A549 (cell line): Measurements from ENCODE around the gene S1PR4.

ENCODE experiments used
- BHLHE40 ChIP-seq: IDR thresholded peaks from 2 replicates; pipeline ENCODE4 v1.6.1; 2012; ENCODE audit warnings: low read depth, low read length, inconsistent platforms
- CEBPB ChIP-seq, 2 experiments: fragments of >200 bp in 1 of 2; sonication (Bioruptor Twin) in 1 of 2; formaldehyde crosslinking in 1 of 2; IDR thresholded peaks; 2 replicates each; pipeline ENCODE4 v1.6.1; 2012 to 2016
- CTCF ChIP-seq: fragments of >200 bp; sonication (Bioruptor Twin); formaldehyde crosslinking; IDR thresholded peaks from 3 replicates; pipeline ENCODE4 v1.5.1; 2016
- ESRRA ChIP-seq: fragments of 150-350 bp; IDR thresholded peaks from 2 replicates; pipeline ENCODE4 v1.6.1; 2014; ENCODE audit warnings: mild to moderate bottlenecking, low read length, borderline replicate concordance
- MAFK ChIP-seq: fragments of 450-650 bp; IDR thresholded peaks from 2 replicates; pipeline ENCODE4 v1.6.1; 2014; ENCODE audit not compliant: partially characterized antibody
- MAZ ChIP-seq: fragments of 150-350 bp; IDR thresholded peaks from 2 replicates; pipeline ENCODE4 v1.6.1; 2014; ENCODE audit warnings: antibody characterized with exemption, low read depth, low read length, borderline replicate concordance
- MYC ChIP-seq: IDR thresholded peaks from 2 replicates; pipeline ENCODE4 v1.6.1; 2012; ENCODE audit warnings: mild to moderate bottlenecking, inconsistent platforms, low read length, improper control_type of control experiment, borderline replicate concordance
- POLR2A ChIP-seq: IDR thresholded peaks from 2 replicates; pipeline ENCODE4 v1.6.1; 2012; ENCODE audit warnings: mild to moderate bottlenecking, low read length
- REST ChIP-seq: fragments of 200-600 bp; sonication (generic); IDR thresholded peaks from 2 replicates; pipeline ENCODE4 v1.6.1; 2016; ENCODE audit warnings: antibody characterized with exemption, mild to moderate bottlenecking, moderate library complexity
- RFX5 ChIP-seq: fragments of 450-650 bp; IDR thresholded peaks from 2 replicates; pipeline ENCODE4 v1.7.1; 2014; ENCODE audit warnings: antibody characterized with exemption, mild to moderate bottlenecking, moderate library complexity
- SREBF2 ChIP-seq: fragments of 450-650 bp; IDR thresholded peaks from 2 replicates; pipeline ENCODE4 v1.6.1; 2014; ENCODE audit warnings: mild to moderate bottlenecking, moderate library complexity

- TF ChIP-seq CTCF = no peak
- TF ChIP-seq RFX5 = no peak
- TF ChIP-seq ESRRA = no peak
- TF ChIP-seq CEBPB (IDR thresholded peaks at IDR 0.05) = no peak
- TF ChIP-seq MAFK = no peak
- TF ChIP-seq POLR2A = no peak
- no peak for TF ChIP-seq MYC
- TF ChIP-seq REST = no peak
- TF ChIP-seq MAZ = no peak
- TF ChIP-seq SREBF2 = no peak
- no peak for TF ChIP-seq BHLHE40
These were observed 34.6 kb downstream of the S1PR4 start for GRCh38 chr19:3213159-3213558.
